Measurements from ENCODE around the gene MCF2L2.

MCF2L2 gene

GRCh38 chr3:183252118-183252782 lies 176.2 kb downstream of the MCF2L2 start:
- TF ChIP-seq FOXP2 (optimal IDR thresholded peaks at IDR 0.05; ENCODE audit: borderline replicate concordance, extremely low read depth, extremely low read length, insufficient read depth) (no peak), POLR2AphosphoS5 (IDR thresholded peaks at IDR 0.05; ENCODE audit: low read depth, low read length) (no peak), TAF1 (IDR thresholded peaks at IDR 0.05; ENCODE audit: borderline replicate concordance, insufficient read depth, low read length) (no peak)

GRCh38 chr3:183249006-183249718 lies 179.3 kb downstream of the MCF2L2 start:
- TF ChIP-seq SIN3A (IDR thresholded peaks at IDR 0.05; ENCODE audit: borderline replicate concordance, insufficient read depth, low read length) = no peak
- TF ChIP-seq FOXP2 (optimal IDR thresholded peaks at IDR 0.05; ENCODE audit: borderline replicate concordance, extremely low read depth, extremely low read length, insufficient read depth) = no peak
- no peak for TF ChIP-seq REST (IDR thresholded peaks at IDR 0.05; ENCODE audit: insufficient read depth in 1 of 2, low read depth in 2 of 2, low read length in 2 of 2)
- no peak for TF ChIP-seq TAF1 (IDR thresholded peaks at IDR 0.05; ENCODE audit: borderline replicate concordance, insufficient read depth, low read length)
- TF ChIP-seq POLR2AphosphoS5 (IDR thresholded peaks at IDR 0.05; ENCODE audit: low read depth, low read length) = no peak

GRCh38 chr3:183247011-183247589 lies 181.3 kb downstream of the MCF2L2 start:
- TF ChIP-seq TAF1 (IDR thresholded peaks at IDR 0.05; ENCODE audit: borderline replicate concordance, insufficient read depth, low read length) = no peak
- TF ChIP-seq POLR2AphosphoS5 (IDR thresholded peaks at IDR 0.05; ENCODE audit: low read depth, low read length) = no peak
- no peak for TF ChIP-seq REST (IDR thresholded peaks at IDR 0.05; ENCODE audit: insufficient read depth in 1 of 2, low read depth in 2 of 2, low read length in 2 of 2)
- TF ChIP-seq SIN3A (IDR thresholded peaks at IDR 0.05; ENCODE audit: borderline replicate concordance, insufficient read depth, low read length) = no peak
- TF ChIP-seq FOXP2 (optimal IDR thresholded peaks at IDR 0.05; ENCODE audit: borderline replicate concordance, extremely low read depth, extremely low read length, insufficient read depth) = no peak

GRCh38 chr3:183244981-183245476 lies 183.4 kb downstream of the MCF2L2 start:
- TF ChIP-seq FOXP2 (optimal IDR thresholded peaks at IDR 0.05; ENCODE audit: borderline replicate concordance, extremely low read depth, extremely low read length, insufficient read depth) (no peak), TAF1 (IDR thresholded peaks at IDR 0.05; ENCODE audit: borderline replicate concordance, insufficient read depth, low read length) (no peak), REST (IDR thresholded peaks at IDR 0.05; ENCODE audit: insufficient read depth in 1 of 2, low read depth in 2 of 2, low read length in 2 of 2) (no peak), POLR2AphosphoS5 (IDR thresholded peaks at IDR 0.05; ENCODE audit: low read depth, low read length) (no peak), SIN3A (IDR thresholded peaks at IDR 0.05; ENCODE audit: borderline replicate concordance, insufficient read depth, low read length) (no peak)

- TF ChIP-seq REST (IDR thresholded peaks at IDR 0.05; ENCODE audit: insufficient read depth in 1 of 2, low read depth in 2 of 2, low read length in 2 of 2) (no peak), SIN3A (IDR thresholded peaks at IDR 0.05; ENCODE audit: borderline replicate concordance, insufficient read depth, low read length) (no peak), FOXP2 (optimal IDR thresholded peaks at IDR 0.05; ENCODE audit: borderline replicate concordance, extremely low read depth, extremely low read length, insufficient read depth) (no peak), POLR2AphosphoS5 (IDR thresholded peaks at IDR 0.05; ENCODE audit: low read depth, low read length) (no peak), TAF1 (IDR thresholded peaks at IDR 0.05; ENCODE audit: borderline replicate concordance, insufficient read depth, low read length) (no peak)
These were observed 184.2 kb downstream of the MCF2L2 start for GRCh38 chr3:183244219-183244618.

Measured in PFSK-1 (cell line).